WTC11 (cell line): Measurements from ENCODE around the gene TNIP3. TPM values are rescaled to one million over a fixed set of nuclear protein-coding genes. Genes with fewer than 3 reads are reported as not detected.
A peak's percentile ranks its signal among the peaks of the same experiment; 100 is the strongest.

ENCODE experiments used
- ATAC-seq: fragments of 200-7000 bp; cut with Tn5 transposase; 2 replicates; pipeline ENCODE4 v1.10.0; 2021; ENCODE audit warnings: mild to moderate bottlenecking, moderate library complexity
- CTCF ChIA-PET: fragments of 300-600 bp; sonication (Branson Sonifier 250); formaldehyde crosslinking; loops from one replicate; lab custom pipeline; 2021; ENCODE audit warnings: antibody characterized with exemption; lab: Charles Lee
- POLR2A ChIA-PET: fragments of 350-600 bp; sonication (Branson Sonifier 250); formaldehyde crosslinking; loops from one replicate; lab custom pipeline; 2021; ENCODE audit warnings: antibody characterized with exemption; lab: Charles Lee
- DNase-seq: peaks from one replicate; pipeline ENCODE4 v3.0.0; 2021; ENCODE audit warnings: low spot score
- H3K27ac Mint-ChIP-seq: 2 replicates; pipeline ENCODE4 v1.8.0; 2021; ENCODE audit warnings: mixed read lengths
- H3K27me3 Mint-ChIP-seq: 2 replicates; pipeline ENCODE4 v1.8.0; 2021; ENCODE audit warnings: low read depth, mild to moderate bottlenecking, moderate library complexity, mixed read lengths
- H3K36me3 Mint-ChIP-seq: 2 replicates; pipeline ENCODE4 v1.8.0; 2021; ENCODE audit warnings: mixed read lengths
- H3K4me1 Mint-ChIP-seq: 2 replicates; pipeline ENCODE4 v1.8.0; 2022; ENCODE audit warnings: mixed read lengths
- H3K4me3 Mint-ChIP-seq: 2 replicates; pipeline ENCODE4 v1.8.0; 2021; ENCODE audit warnings: mild to moderate bottlenecking, moderate library complexity, mixed read lengths
- H3K9me3 Mint-ChIP-seq: 2 replicates; pipeline ENCODE4 v1.8.0; 2021; ENCODE audit warnings: mixed read lengths
- ARID4B ChIP-seq: sonication (generic); formaldehyde crosslinking; IDR thresholded peaks from 2 replicates; pipeline ENCODE4 v1.8.0; 2023; ENCODE audit warnings: missing genetic modification reagents, mild to moderate bottlenecking, borderline replicate concordance
- CBFB ChIP-seq: sonication (generic); formaldehyde crosslinking; IDR thresholded peaks from 2 replicates; pipeline ENCODE4 v1.8.1; 2022; ENCODE audit warnings: mild to moderate bottlenecking, low read depth, missing genetic modification reagents
- CREM ChIP-seq: sonication (generic); formaldehyde crosslinking; IDR thresholded peaks from 2 replicates; pipeline ENCODE4 v1.8.1; 2022; ENCODE audit warnings: mild to moderate bottlenecking, missing genetic modification reagents, moderate library complexity
- E2F5 ChIP-seq: sonication (generic); formaldehyde crosslinking; IDR thresholded peaks from 2 replicates; pipeline ENCODE4 v1.8.1; 2022; ENCODE audit warnings: mild to moderate bottlenecking, moderate library complexity, missing genetic modification reagents
- FOXJ3 ChIP-seq: sonication (generic); formaldehyde crosslinking; IDR thresholded peaks from 2 replicates; pipeline ENCODE4 v1.9.0; 2021; ENCODE audit warnings: missing genetic modification reagents, mild to moderate bottlenecking, borderline replicate concordance
- FOXP4 ChIP-seq: sonication (generic); formaldehyde crosslinking; IDR thresholded peaks from 2 replicates; pipeline ENCODE4 v1.8.0; 2022; ENCODE audit warnings: mild to moderate bottlenecking, missing genetic modification reagents
- GABPB1 ChIP-seq: sonication (generic); formaldehyde crosslinking; IDR thresholded peaks from 2 replicates; pipeline ENCODE4 v1.8.1; 2023; ENCODE audit warnings: mild to moderate bottlenecking, missing genetic modification reagents
- IRF2 ChIP-seq: sonication (generic); formaldehyde crosslinking; IDR thresholded peaks from 2 replicates; pipeline ENCODE4 v1.8.0; 2022; ENCODE audit warnings: low read depth, missing genetic modification reagents, borderline replicate concordance
- JAZF1 ChIP-seq: fragments of 250-450 bp; sonication (Bioruptor Pico); IDR thresholded peaks from 2 replicates; pipeline ENCODE4 v1.9.0; 2021; ENCODE audit warnings: moderate library complexity, mild to moderate bottlenecking, inconsistent platforms
- KAT7 ChIP-seq: sonication (generic); formaldehyde crosslinking; IDR thresholded peaks from 2 replicates; pipeline ENCODE4 v1.8.1; 2023; ENCODE audit warnings: missing genetic modification reagents, mild to moderate bottlenecking, borderline replicate concordance
- NFE2L1 ChIP-seq: sonication (generic); formaldehyde crosslinking; IDR thresholded peaks from 2 replicates; pipeline ENCODE4 v1.8.1; 2023; ENCODE audit warnings: missing genetic modification reagents
- NR3C1 ChIP-seq: sonication (generic); formaldehyde crosslinking; conservative IDR thresholded peaks from 2 replicates; pipeline ENCODE4 v1.8.1; 2023; ENCODE audit warnings: low read depth, mild to moderate bottlenecking, missing genetic modification reagents
- OVOL2 ChIP-seq: fragments of 250-450 bp; sonication (Bioruptor Pico); IDR thresholded peaks from 2 replicates; pipeline ENCODE4 v1.9.0; 2021; ENCODE audit warnings: mild to moderate bottlenecking, borderline replicate concordance
- SOX15 ChIP-seq: fragments of 250-450 bp; sonication (Bioruptor Pico); IDR thresholded peaks from 2 replicates; pipeline ENCODE4 v1.9.0; 2021; ENCODE audit warnings: mild to moderate bottlenecking
- TEAD1 ChIP-seq: sonication (generic); formaldehyde crosslinking; IDR thresholded peaks from 2 replicates; pipeline ENCODE4 v1.8.0; 2022; ENCODE audit warnings: mild to moderate bottlenecking, missing genetic modification reagents
- ZBTB21 ChIP-seq: sonication (generic); formaldehyde crosslinking; IDR thresholded peaks from 2 replicates; pipeline ENCODE4 v1.8.1; 2023; ENCODE audit warnings: mild to moderate bottlenecking, missing genetic modification reagents, borderline replicate concordance
- ZNF121 ChIP-seq: sonication (generic); formaldehyde crosslinking; IDR thresholded peaks from 2 replicates; pipeline ENCODE4 v1.8.0; 2023; ENCODE audit warnings: missing genetic modification reagents
- ZNF396 ChIP-seq: fragments of 250-450 bp; sonication (Bioruptor Pico); IDR thresholded peaks from 2 replicates; pipeline ENCODE4 v1.8.0; 2021; ENCODE audit warnings: mild to moderate bottlenecking, moderate library complexity, borderline replicate concordance
- ZNF532 ChIP-seq: fragments of 250-450 bp; sonication (Bioruptor Pico); IDR thresholded peaks from 2 replicates; pipeline ENCODE4 v1.9.0; 2021; ENCODE audit warnings: mild to moderate bottlenecking, borderline replicate concordance
- total RNA-seq: library from RNA; stranded (reverse); gene quantifications from 3 replicates; pipeline ENCODE4 v1.2.3, GENCODE V29; 2021
- TF ChIP-seq, protein P1 (sequence below): fragments of 200-600 bp; IDR thresholded peaks from 2 replicates; pipeline ENCODE4 v1.8.0; 2022; ENCODE audit warnings: antibody characterized with exemption

The TNIP3 gene
- total RNA-seq, 1 experiment from 2014 or later, result not detected

DNA sequence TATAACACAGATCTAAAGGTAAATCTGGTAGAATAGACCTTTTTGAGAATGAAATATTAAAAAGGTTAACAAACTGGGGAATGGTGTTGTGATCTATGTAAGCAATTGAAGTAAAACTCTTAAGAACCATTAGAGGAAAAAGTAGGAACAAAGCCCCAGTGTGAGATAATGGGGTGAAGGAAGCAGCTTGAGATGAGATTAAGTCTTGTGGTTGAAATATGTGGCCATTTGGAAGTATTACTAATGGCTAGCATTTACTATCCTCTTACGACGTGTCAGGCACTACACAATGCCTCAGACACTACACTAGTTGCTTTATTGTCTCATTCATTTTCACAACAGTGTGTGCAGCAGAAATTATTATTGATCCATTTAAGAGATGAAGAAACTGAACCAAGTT, 65.9 kb downstream of the TNIP3 start:
- Mint-ChIP-seq H3K36me3 (no peaks in the 10 kb centered on the region), H3K4me3 (no peak overlapping the region), H3K9me3 (no peaks in the 10 kb centered on the region), H3K27me3 (no peaks in the 10 kb centered on the region), H3K4me1 (no peaks in the 10 kb centered on the region), H3K27ac (no peak overlapping the region)
- CTCF ChIA-PET, result no interaction called here
- DNase-seq (no peak), ATAC-seq (no peak)
- TF ChIP-seq KAT7 (CRISPR knock-in tag) (no peak), FOXJ3 (CRISPR knock-in tag) (no peak)
- POLR2A ChIA-PET, result no interaction called here

DNA sequence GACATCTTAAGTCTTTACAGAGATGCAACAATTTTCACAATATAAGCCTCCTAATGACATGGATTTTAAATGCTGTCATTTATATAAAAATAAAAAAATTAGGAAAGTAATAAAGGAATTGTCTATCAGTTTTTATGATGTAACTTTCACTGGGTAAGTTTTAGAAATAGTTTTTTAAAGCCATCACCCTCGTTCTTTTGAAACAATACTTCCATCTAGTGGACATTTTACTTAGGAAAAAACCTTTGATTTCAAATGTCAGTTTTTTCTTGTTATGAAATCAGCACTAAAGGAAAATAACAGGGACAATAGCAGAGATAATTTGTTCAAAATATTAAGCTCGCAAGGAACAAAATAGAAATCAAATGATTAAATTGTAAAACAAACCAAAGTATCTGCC, 67.5 kb downstream of the TNIP3 start:
- no peak for DNase-seq
- H3K4me1 Mint-ChIP-seq, result no peaks in the 10 kb centered on the region
- ATAC-seq, result no peak
- H3K27me3 Mint-ChIP-seq, result no peaks in the 10 kb centered on the region
- ChIA-PET CTCF (no interaction called here), POLR2A (no interaction called here)
- H3K9me3 Mint-ChIP-seq, result no peaks in the 10 kb centered on the region
- no peak overlapping the region for H3K4me3 Mint-ChIP-seq
- no peak for TF ChIP-seq CBFB (CRISPR knock-in tag)
- TF ChIP-seq, protein P1, sequence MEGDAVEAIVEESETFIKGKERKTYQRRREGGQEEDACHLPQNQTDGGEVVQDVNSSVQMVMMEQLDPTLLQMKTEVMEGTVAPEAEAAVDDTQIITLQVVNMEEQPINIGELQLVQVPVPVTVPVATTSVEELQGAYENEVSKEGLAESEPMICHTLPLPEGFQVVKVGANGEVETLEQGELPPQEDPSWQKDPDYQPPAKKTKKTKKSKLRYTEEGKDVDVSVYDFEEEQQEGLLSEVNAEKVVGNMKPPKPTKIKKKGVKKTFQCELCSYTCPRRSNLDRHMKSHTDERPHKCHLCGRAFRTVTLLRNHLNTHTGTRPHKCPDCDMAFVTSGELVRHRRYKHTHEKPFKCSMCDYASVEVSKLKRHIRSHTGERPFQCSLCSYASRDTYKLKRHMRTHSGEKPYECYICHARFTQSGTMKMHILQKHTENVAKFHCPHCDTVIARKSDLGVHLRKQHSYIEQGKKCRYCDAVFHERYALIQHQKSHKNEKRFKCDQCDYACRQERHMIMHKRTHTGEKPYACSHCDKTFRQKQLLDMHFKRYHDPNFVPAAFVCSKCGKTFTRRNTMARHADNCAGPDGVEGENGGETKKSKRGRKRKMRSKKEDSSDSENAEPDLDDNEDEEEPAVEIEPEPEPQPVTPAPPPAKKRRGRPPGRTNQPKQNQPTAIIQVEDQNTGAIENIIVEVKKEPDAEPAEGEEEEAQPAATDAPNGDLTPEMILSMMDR, result peak; percentile 37; the same call in 1 of the 2 replicates
- H3K27ac Mint-ChIP-seq, result no peak overlapping the region
- H3K36me3 Mint-ChIP-seq, result no peaks in the 10 kb centered on the region

- Mint-ChIP-seq H3K4me3 (no peak overlapping the region), H3K36me3 (no peaks in the 10 kb centered on the region), H3K27me3 (no peaks in the 10 kb centered on the region), H3K4me1 (no peaks in the 10 kb centered on the region), H3K9me3 (no peaks in the 10 kb centered on the region), H3K27ac (no peak overlapping the region)
- ChIA-PET CTCF (no interaction called here), POLR2A (no interaction called here)
- DNase-seq, result no peak
- ATAC-seq, result no peak
- TF ChIP-seq KAT7 (CRISPR knock-in tag) (no peak), CREM (CRISPR knock-in tag) (no peak), SOX15 (CRISPR knock-in tag) (no peak), ZNF396 (CRISPR knock-in tag) (no peak), IRF2 (no peak), E2F5 (CRISPR knock-in tag) (no peak), JAZF1 (CRISPR knock-in tag) (no peak), ZNF121 (CRISPR knock-in tag) (no peak), FOXP4 (CRISPR knock-in tag) (no peak), OVOL2 (CRISPR knock-in tag) (no peak), ARID4B (no peak), GABPB1 (CRISPR knock-in tag) (no peak), TEAD1 (CRISPR knock-in tag) (no peak), ZBTB21 (CRISPR knock-in tag) (no peak), NR3C1 (CRISPR knock-in tag) (no peak), NFE2L1 (CRISPR knock-in tag) (no peak), ZNF532 (CRISPR knock-in tag) (no peak)
These were observed 67.9 kb downstream of the TNIP3 start for GRCh38 chr4:121096191-121096590.
